Endodermal cell (in vitro differentiated cells): ENCODE data around the gene DOCK2. TPM values are rescaled to one million over a fixed set of nuclear protein-coding genes. Genes with fewer than 3 reads are reported as not detected.

ENCODE experiments used
- DNase-seq: peaks from one replicate; pipeline ENCODE4 v3.0.0-alpha.2; 2017
- H3K27ac ChIP-seq: 2 replicates; pipeline ENCODE4 v1.5.1; 2013; ENCODE audit warnings: mild to moderate bottlenecking, low read depth, low read length, moderate library complexity
- H3K27me3 ChIP-seq: 2 replicates; pipeline ENCODE4 v1.6.1; 2013; ENCODE audit warnings: mild to moderate bottlenecking, low read length, moderate library complexity; ENCODE audit not compliant: insufficient read depth, control insufficient read depth, poor library complexity, severe bottlenecking
- H3K36me3 ChIP-seq: 2 replicates; pipeline ENCODE4 v1.7.0; 2013; ENCODE audit warnings: mild to moderate bottlenecking, low read length, moderate library complexity; ENCODE audit not compliant: control insufficient read depth, insufficient read depth
- H3K4me1 ChIP-seq: one replicate; pipeline ENCODE4 v1.7.0; 2013; ENCODE audit warnings: low read length; ENCODE audit not compliant: control insufficient read depth, insufficient read depth
- H3K4me3 ChIP-seq: 2 replicates; pipeline ENCODE4 v1.5.1; 2013; ENCODE audit warnings: mild to moderate bottlenecking, low read length, moderate library complexity
- H3K9ac ChIP-seq: 2 replicates; pipeline ENCODE4 v1.6.1; 2013; ENCODE audit warnings: mild to moderate bottlenecking, low read length, moderate library complexity; ENCODE audit not compliant: poor library complexity, severe bottlenecking; ENCODE audit errors: extremely low read depth
- H3K9me3 ChIP-seq: 2 replicates; pipeline ENCODE4 v1.6.1; 2013; ENCODE audit warnings: mild to moderate bottlenecking, low read length, moderate library complexity; ENCODE audit not compliant: control insufficient read depth
- H3K27ac Mint-ChIP-seq: 2 replicates; pipeline ENCODE4 v1.8.0; 2020; ENCODE audit warnings: mixed read lengths
- H3K27me3 Mint-ChIP-seq: 2 replicates; pipeline ENCODE4 v1.8.0; 2021; ENCODE audit warnings: mild to moderate bottlenecking, mixed read lengths; ENCODE audit not compliant: insufficient read depth
- H3K36me3 Mint-ChIP-seq: 2 replicates; pipeline ENCODE4 v1.8.0; 2020; ENCODE audit warnings: low read depth, mixed read lengths
- H3K4me1 Mint-ChIP-seq: 2 replicates; pipeline ENCODE4 v1.8.0; 2020; ENCODE audit warnings: mixed read lengths
- H3K4me3 Mint-ChIP-seq: 2 replicates; pipeline ENCODE4 v1.8.0; 2020; ENCODE audit warnings: mild to moderate bottlenecking, moderate library complexity, mixed read lengths
- H3K9me3 Mint-ChIP-seq: 2 replicates; pipeline ENCODE4 v1.8.0; 2020; ENCODE audit warnings: mild to moderate bottlenecking, mixed read lengths
- WGBS, 2 experiments: methylation state at CpG; one replicate each; pipeline versions ENCODE4 v1.1.5 to v1.1.7; 2013; ENCODE audit warnings: missing lambda C conversion rate in 2 of 2, mixed read lengths in 1 of 2; ENCODE audit not compliant: insufficient coverage in 1 of 2, insufficient read length in 1 of 2; 5-methylcytosine and 5-hydroxymethylcytosine counted together
- long read RNA-seq, 4 experiments: library from polyadenylated mRNA in 2 of 4; library from RNA in 1 of 4; library from capped mRNA in 1 of 4; stranded (forward) in 3 of 4; unstranded in 1 of 4; transcript quantifications; one replicate each; pipeline ENCODE4 v2.0.0, GENCODE V29; 2020 to 2021; ENCODE audit warnings: inconsistent platforms in 1 of 4
- polyA plus RNA-seq, 2 experiments: library from polyadenylated mRNA; stranded (reverse); fragments of 50-300 nt; gene quantifications; one replicate each; pipeline ENCODE4 v1.2.3, GENCODE V29; 2013
- total RNA-seq, 2 donors: library from RNA; stranded (reverse); fragmentation: NEBNext Ultra II Directional in 1 of 2; extraction: Animal tissue kit (Norgen Biotek cat#: 25700) in 1 of 2; gene quantifications; 2 replicates in 1 of 2; 3 replicates in 1 of 2; pipeline ENCODE4 v1.2.1, GENCODE V29; 2021
- TF ChIP-seq, protein P1 (sequence below): fragments of 200-600 bp; sonication (generic); conservative IDR thresholded peaks from 2 replicates; pipeline ENCODE4 v1.5.0; 2021; ENCODE audit warnings: antibody characterized with exemption, mild to moderate bottlenecking

Gene DOCK2
- 1 to 10 TPM; 2.6 to 3.9 TPM for total RNA-seq
- 0.25 TPM for polyA plus RNA-seq (2013, experiment 1 of 2)
- 0.46 TPM for polyA plus RNA-seq (2013, experiment 2 of 2)
- long read RNA-seq, experiment 1: 0 reads
- long read RNA-seq, experiment 2, full-length matches to known transcripts: 2 of 3 reads
- long read RNA-seq, experiment 2, partial matches to known transcripts: 1 of 3 reads
- long read RNA-seq, experiment 2, other reads (novel, unspliced or antisense): 0 of 3 reads
- long read RNA-seq, experiment 3, full-length matches to known transcripts: 3 of 7 reads
- long read RNA-seq, experiment 3, partial matches to known transcripts: 2 of 7 reads
- long read RNA-seq, experiment 3, other reads (novel, unspliced or antisense): 2 of 7 reads
- long read RNA-seq, experiment 4: 0 reads

DNA sequence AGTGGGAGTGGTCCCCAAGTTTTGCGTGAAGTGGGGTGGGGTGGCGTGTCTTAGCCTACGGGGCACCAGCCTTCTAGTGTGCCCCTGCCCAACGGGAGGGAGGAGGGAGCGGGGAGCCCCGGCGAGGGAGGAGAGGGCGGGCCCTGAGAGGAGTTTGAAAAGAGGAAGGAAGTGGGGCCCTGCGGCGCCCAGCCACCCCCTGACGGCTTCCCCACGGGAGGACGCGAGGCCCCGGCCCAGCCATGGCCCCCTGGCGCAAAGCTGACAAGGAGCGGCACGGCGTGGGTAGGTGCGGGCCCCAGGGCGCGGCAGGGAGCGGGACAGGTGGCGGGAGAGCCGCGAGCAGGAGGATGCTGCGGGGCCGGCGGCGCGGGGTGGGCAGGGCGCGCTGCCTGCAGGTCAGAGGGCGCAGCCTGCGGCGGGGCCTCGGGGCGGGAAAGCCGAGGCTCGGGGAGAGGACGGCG lies at the start of gene DOCK2:
TSS of gene DOCK2 (plus strand) at position 191 of the 464 bp plus-strand sequence. CDS start at position 243, 52 bp downstream.
- WGBS, 2 experiments: 19 to 23% methylated on average over 14 to 42 of the region's 42 CpGs
- Histone ChIP-seq H3K27ac (no peak within 1 kb of the TSS), H3K36me3 (no peaks in the 10 kb centered on the region), H3K27me3 (peaks cover 14% of the 10 kb centered on the region), H3K9ac (no peak within 1 kb of the TSS), H3K9me3 (peaks cover 20% of the 10 kb centered on the region), H3K4me1 (no peaks in the 10 kb centered on the region), H3K4me3 (peak within 1 kb of the TSS; percentile 30)
- TF ChIP-seq, protein P1, sequence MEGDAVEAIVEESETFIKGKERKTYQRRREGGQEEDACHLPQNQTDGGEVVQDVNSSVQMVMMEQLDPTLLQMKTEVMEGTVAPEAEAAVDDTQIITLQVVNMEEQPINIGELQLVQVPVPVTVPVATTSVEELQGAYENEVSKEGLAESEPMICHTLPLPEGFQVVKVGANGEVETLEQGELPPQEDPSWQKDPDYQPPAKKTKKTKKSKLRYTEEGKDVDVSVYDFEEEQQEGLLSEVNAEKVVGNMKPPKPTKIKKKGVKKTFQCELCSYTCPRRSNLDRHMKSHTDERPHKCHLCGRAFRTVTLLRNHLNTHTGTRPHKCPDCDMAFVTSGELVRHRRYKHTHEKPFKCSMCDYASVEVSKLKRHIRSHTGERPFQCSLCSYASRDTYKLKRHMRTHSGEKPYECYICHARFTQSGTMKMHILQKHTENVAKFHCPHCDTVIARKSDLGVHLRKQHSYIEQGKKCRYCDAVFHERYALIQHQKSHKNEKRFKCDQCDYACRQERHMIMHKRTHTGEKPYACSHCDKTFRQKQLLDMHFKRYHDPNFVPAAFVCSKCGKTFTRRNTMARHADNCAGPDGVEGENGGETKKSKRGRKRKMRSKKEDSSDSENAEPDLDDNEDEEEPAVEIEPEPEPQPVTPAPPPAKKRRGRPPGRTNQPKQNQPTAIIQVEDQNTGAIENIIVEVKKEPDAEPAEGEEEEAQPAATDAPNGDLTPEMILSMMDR: no peak
- peaks cover 12% of the 10 kb centered on the region for H3K9me3 Mint-ChIP-seq
- H3K27me3 Mint-ChIP-seq: peaks cover 48% of the 10 kb centered on the region
- peak within 1 kb of the TSS; percentile 62 for H3K4me3 Mint-ChIP-seq
- DNase-seq: peak; percentile 67
- no peaks in the 10 kb centered on the region for H3K36me3 Mint-ChIP-seq
- no peaks in the 10 kb centered on the region for H3K4me1 Mint-ChIP-seq
- no peak within 1 kb of the TSS for H3K27ac Mint-ChIP-seq

DNA sequence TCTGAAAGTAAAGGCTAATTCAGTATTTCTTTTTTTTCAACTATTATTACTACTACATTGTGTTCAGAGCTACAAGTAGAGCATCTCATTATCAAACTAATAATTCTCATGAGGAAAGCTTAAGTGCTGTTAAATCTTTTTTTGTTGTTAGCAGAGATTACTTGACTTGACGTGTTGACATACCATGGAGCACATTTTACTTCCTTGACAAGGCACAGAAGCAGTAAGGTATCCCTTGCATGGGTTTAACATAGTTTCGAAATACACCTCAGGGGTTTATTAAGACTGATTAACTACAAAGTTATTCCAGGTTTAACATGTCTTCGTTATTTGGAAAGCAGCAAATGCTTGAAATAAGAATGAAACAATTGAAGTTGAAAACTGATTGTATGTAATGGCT lies 46.5 kb upstream of the DOCK2 start:
- Histone ChIP-seq H3K4me1 (no peaks in the 10 kb centered on the region), H3K9me3 (no peaks in the 10 kb centered on the region), H3K4me3 (no peak overlapping the region), H3K9ac (no peak overlapping the region), H3K36me3 (peaks cover 76% of the 10 kb centered on the region), H3K27ac (no peak overlapping the region), H3K27me3 (no peaks in the 10 kb centered on the region)
- Mint-ChIP-seq H3K4me1 (peaks cover 9% of the 10 kb centered on the region), H3K27me3 (no peaks in the 10 kb centered on the region), H3K36me3 (peaks cover 57% of the 10 kb centered on the region), H3K9me3 (no peaks in the 10 kb centered on the region), H3K4me3 (no peak overlapping the region), H3K27ac (no peak overlapping the region)
- TF ChIP-seq, protein P1: no peak
- no peak for DNase-seq
- WGBS, 2 experiments: 89 to 97% methylated on average over 3 of the region's 3 CpGs

DNA sequence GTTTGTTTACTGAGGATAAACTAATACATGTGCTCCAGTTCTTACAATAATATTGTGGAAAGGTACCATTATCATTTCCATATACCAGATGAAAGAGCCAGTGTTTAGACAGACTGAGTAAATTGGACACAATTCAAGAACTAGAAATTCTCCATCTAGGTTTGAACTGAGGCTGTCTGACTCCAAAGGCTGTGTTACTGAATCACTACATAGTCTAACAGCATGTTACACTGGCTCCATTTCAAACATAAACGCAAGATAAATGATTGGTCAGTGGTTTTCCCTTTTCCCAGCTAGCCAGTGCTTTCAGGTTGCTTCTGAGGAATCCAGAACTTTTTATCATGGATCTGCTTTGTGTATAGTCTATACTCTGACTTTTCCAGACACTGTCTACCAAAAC lies 45.4 kb upstream of the DOCK2 start:
- no peaks in the 10 kb centered on the region for H3K27me3 Mint-ChIP-seq
- no peak overlapping the region for H3K27ac Mint-ChIP-seq
- Histone ChIP-seq H3K9ac (no peak overlapping the region), H3K36me3 (peaks cover 86% of the 10 kb centered on the region), H3K9me3 (no peaks in the 10 kb centered on the region), H3K27ac (no peak overlapping the region), H3K4me3 (no peak overlapping the region), H3K27me3 (no peaks in the 10 kb centered on the region), H3K4me1 (no peaks in the 10 kb centered on the region)
- WGBS, 2 experiments: 40 to 57% methylated on average over 1 of the region's 1 CpG
- H3K36me3 Mint-ChIP-seq: peaks cover 65% of the 10 kb centered on the region
- H3K9me3 Mint-ChIP-seq: no peaks in the 10 kb centered on the region
- no peak for DNase-seq
- H3K4me3 Mint-ChIP-seq: no peak overlapping the region
- peaks cover under 1% of the 10 kb centered on the region for H3K4me1 Mint-ChIP-seq
- TF ChIP-seq, protein P1: no peak
